Endothelial cell of umbilical vein (primary cell): ENCODE results near the gene PLA2G4B. TPM values are rescaled to one million over a fixed set of nuclear protein-coding genes. Genes with fewer than 3 reads are reported as not detected.
"Not testable (repeated sequence)": the region's sequence is repeated elsewhere in the genome, so short reads cannot be mapped to it uniquely, and the experiment has no call there.

Experiments
- BruUV-seq: library from RNA; stranded (reverse); fragments of 400-500 nt; replicated peaks from 2 replicates; lab custom pipeline; 2021; lab: Mats Ljungman, UMichigan
- CTCF ChIA-PET: fragments of 300-600, 350-600 bp; sonication (Branson Sonifier 250); formaldehyde crosslinking; loops from one replicate; lab custom pipeline; 2021; ENCODE audit warnings: antibody characterized with exemption, inconsistent platforms; lab: Charles Lee
- POLR2A ChIA-PET: fragments of 300-600, 350-600 bp; sonication (Branson Sonifier 250); formaldehyde crosslinking; loops from one replicate; lab custom pipeline; 2021; ENCODE audit warnings: antibody characterized with exemption, inconsistent platforms; lab: Charles Lee
- DNase-seq: peaks from one replicate; pipeline ENCODE4 v3.0.0-alpha.2; 2011; ENCODE audit warnings: low read depth, low spot score
- FAIRE-seq: peaks from 2 replicates; lab custom pipeline; 2011; peaks lifted over from hg19 to GRCh38; lab: Jason Lieb, UNC
- H2AFZ ChIP-seq: 2 replicates; pipeline ENCODE4 v1.6.0; 2012; ENCODE audit warnings: low read depth, low read length, control low read depth, inconsistent platforms
- H3K27ac ChIP-seq: 2 replicates; pipeline ENCODE4 v1.5.1; 2011; ENCODE audit warnings: low read depth, mild to moderate bottlenecking, control low read depth, low read length, moderate library complexity; ENCODE audit not compliant: insufficient read depth
- H3K27me3 ChIP-seq, 2 experiments: 2 replicates each; pipeline versions ENCODE4 v1.6.0 to v1.6.1; 2011; ENCODE audit warnings: low read length in 2 of 2, mixed read lengths in 1 of 2; ENCODE audit not compliant: control insufficient read depth in 2 of 2, insufficient read depth in 2 of 2
- H3K36me3 ChIP-seq, 2 experiments: 2 replicates in 1 of 2; 3 replicates in 1 of 2; pipeline ENCODE4 v1.5.1; 2011; ENCODE audit warnings: low read length in 2 of 2, mild to moderate bottlenecking in 1 of 2, moderate library complexity in 1 of 2; ENCODE audit not compliant: control insufficient read depth in 2 of 2, insufficient read depth in 2 of 2; ENCODE audit errors: extremely low read depth in 1 of 2
- H3K4me1 ChIP-seq: 3 replicates; pipeline ENCODE4 v1.5.1; 2011; ENCODE audit warnings: mild to moderate bottlenecking, low read length; ENCODE audit not compliant: control insufficient read depth, insufficient read depth; ENCODE audit errors: extremely low read depth
- H3K4me2 ChIP-seq: 2 replicates; pipeline ENCODE4 v1.6.1; 2011; ENCODE audit warnings: low read length, control low read depth, mixed read lengths; ENCODE audit not compliant: insufficient read depth
- H3K4me3 ChIP-seq, 3 experiments: fragments of 200-600 bp in 1 of 3; sonication (generic), shearing (Covaris generic) in 1 of 3; replicated peaks in 1 of 3; 2 replicates each; pipeline ENCODE4 v1.5.1; 2011 to 2016; ENCODE audit warnings: control low read depth in 3 of 3, low read length in 3 of 3, mild to moderate bottlenecking in 2 of 3, inconsistent platforms in 1 of 3, low read depth in 1 of 3, moderate library complexity in 1 of 3; ENCODE audit not compliant: insufficient read depth in 1 of 3
- H3K79me2 ChIP-seq: 2 replicates; pipeline ENCODE4 v1.6.0; 2012; ENCODE audit warnings: low read length, inconsistent platforms; ENCODE audit not compliant: control insufficient read depth, insufficient read depth
- H3K9ac ChIP-seq: replicated peaks from 2 replicates; pipeline ENCODE3; 2011; ENCODE audit warnings: low read length, control low read depth; ENCODE audit not compliant: insufficient read depth; ENCODE audit errors: extremely low read depth
- H3K9me1 ChIP-seq: replicated peaks from 3 replicates; pipeline ENCODE4 v1.6.0; 2011; ENCODE audit warnings: mild to moderate bottlenecking, low read length; ENCODE audit not compliant: control insufficient read depth, insufficient read depth; ENCODE audit errors: extremely low read depth
- H3K9me3 ChIP-seq: replicated peaks from 2 replicates; pipeline ENCODE4 v1.5.1; 2012; ENCODE audit warnings: low read length, inconsistent platforms; ENCODE audit not compliant: control insufficient read depth, insufficient read depth
- H4K20me1 ChIP-seq: replicated peaks from 2 replicates; pipeline ENCODE3; 2011; ENCODE audit warnings: mild to moderate bottlenecking, low read length; ENCODE audit not compliant: control insufficient read depth, insufficient read depth; ENCODE audit errors: extremely low read depth
- CTCF ChIP-seq, 2 donors: IDR thresholded peaks; 1 replicate in 1 of 2; 2 replicates in 1 of 2; pipeline ENCODE4 v1.5.1; 2011; ENCODE audit warnings: low read length in 2 of 2, mild to moderate bottlenecking in 2 of 2, moderate library complexity in 2 of 2, control low read depth in 1 of 2, inconsistent platforms in 1 of 2, low read depth in 1 of 2; ENCODE audit not compliant: insufficient read depth in 1 of 2; ENCODE audit errors: extremely low read depth in 1 of 2
- EZH2 ChIP-seq: IDR thresholded peaks from 2 replicates; pipeline ENCODE4 v1.6.1; 2012; ENCODE audit warnings: borderline replicate concordance, low read depth, mild to moderate bottlenecking, moderate library complexity, low read length, inconsistent platforms; ENCODE audit not compliant: severe bottlenecking
- FOS ChIP-seq: IDR thresholded peaks from 2 replicates; pipeline ENCODE4 v1.6.1; 2011; ENCODE audit warnings: mild to moderate bottlenecking, low read length, moderate library complexity, borderline replicate concordance; ENCODE audit not compliant: insufficient read depth
- GATA2 ChIP-seq: IDR thresholded peaks from 2 replicates; pipeline ENCODE4 v1.7.0; 2011; ENCODE audit warnings: low read depth, mild to moderate bottlenecking, moderate library complexity, mixed read lengths, low read length; ENCODE audit not compliant: insufficient read length, insufficient read depth
- JUN ChIP-seq: IDR thresholded peaks from 2 replicates; pipeline ENCODE4 v1.6.1; 2011; ENCODE audit warnings: borderline replicate concordance, low read depth; ENCODE audit not compliant: insufficient read length, insufficient read depth
- MAX ChIP-seq: IDR thresholded peaks from 2 replicates; pipeline ENCODE4 v1.6.1; 2011; ENCODE audit not compliant: insufficient read depth, insufficient read length
- MYC ChIP-seq: IDR thresholded peaks from one replicate; pipeline ENCODE4 v1.6.1; 2011; ENCODE audit warnings: mild to moderate bottlenecking, low read depth, low read length
- POLR2A ChIP-seq: IDR thresholded peaks from 2 replicates; pipeline ENCODE4 v1.6.1; 2012; ENCODE audit warnings: low read depth, mild to moderate bottlenecking, control low read depth, low read length
- POLR2AphosphoS5 ChIP-seq: IDR thresholded peaks from 2 replicates; pipeline ENCODE4 v1.6.1; 2012; ENCODE audit warnings: low read depth, mild to moderate bottlenecking, control low read depth, low read length, moderate library complexity; ENCODE audit not compliant: insufficient read depth
- dilution Hi-C: fragments of 300-500 bp; cut with MboI; formaldehyde crosslinking; loops from one replicate; pipeline ENCODE4 v1.15.0; 2019; ENCODE audit warnings: low sequenced_read_pairs; ENCODE audit not compliant: extremely low pct_ligation_motif_present
- intact Hi-C: fragments of 100-400 bp; cut with micrococcal nuclease; formaldehyde crosslinking; loops from one replicate; pipeline ENCODE4 v1.10.0; 2022
- polyA plus RNA-seq, 4 experiments: library from polyadenylated mRNA; depleted of rRNA in 3 of 4; stranded (reverse) in 3 of 4; unstranded in 1 of 4; fragments of >200 nt; gene quantifications; 2 replicates each; pipeline versions ENCODE4 v1.2.1 to v1.2.3, GENCODE V29; 2011 to 2012; ENCODE audit warnings: missing spikeins in 1 of 4
- total RNA-seq: library from RNA; stranded (reverse); gene quantifications from 2 replicates; pipeline ENCODE4 v1.2.3, GENCODE V29; 2021

Gene PLA2G4B
- total and polyA plus RNA-seq, 2 donors (not counting 3 experiments of a cell fraction or from before 2014, with no cell fraction given) = 4.0 to 7.9 TPM

DNA sequence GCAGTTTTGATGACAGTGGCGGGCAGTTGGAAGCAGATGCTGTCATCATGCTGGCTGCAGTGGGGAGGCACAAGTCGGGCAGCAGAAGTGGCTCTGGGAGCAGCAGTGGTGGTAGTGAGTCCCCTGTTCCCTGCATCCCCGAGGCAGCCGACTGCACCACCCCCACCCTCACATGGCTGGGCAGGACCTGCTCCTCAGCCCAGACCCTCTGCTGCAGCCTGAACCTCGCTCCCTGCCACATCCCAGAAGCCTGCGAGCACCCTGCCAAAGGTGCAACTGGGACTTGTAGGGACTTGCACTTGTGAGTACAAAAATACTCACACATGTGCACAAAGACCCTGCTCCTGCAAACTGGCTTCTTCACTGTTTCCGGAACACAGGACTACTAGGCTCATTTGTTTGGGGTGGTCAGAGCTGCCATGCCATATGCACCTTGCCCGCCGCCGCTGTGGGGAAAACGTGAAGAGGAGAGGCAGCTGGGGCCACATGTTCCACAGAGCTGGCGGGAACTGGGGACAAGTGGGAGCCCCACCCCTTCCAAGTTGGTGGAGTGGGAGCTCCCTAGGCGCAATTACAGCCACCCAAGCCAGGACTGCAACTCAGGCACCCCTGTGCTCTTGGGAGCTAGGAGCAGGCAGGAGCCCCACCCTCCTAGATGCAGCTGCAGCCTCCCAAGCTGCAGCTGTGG, 8.5 kb upstream of the PLA2G4B start:
- no peaks in the 10 kb centered on the region for H3K79me2 ChIP-seq
- no peaks in the 10 kb centered on the region for H4K20me1 ChIP-seq
- H3K9me3 ChIP-seq = no peaks in the 10 kb centered on the region
- POLR2A ChIA-PET = no interaction called here
- TF ChIP-seq EZH2 (no peak), POLR2A (no peak), FOS (no peak), CTCF (IDR thresholded peaks at IDR 0.05; ENCODE audit: extremely low read depth in 1 of 2, insufficient read depth in 1 of 2, low read depth in 1 of 2, low read length in 2 of 2) (no peak), MYC (no peak), MAX (no peak), POLR2AphosphoS5 (no peak), JUN (no peak), GATA2 (no peak)
- no peaks in the 10 kb centered on the region for H3K9me1 ChIP-seq
- H3K4me3 ChIP-seq = no peak overlapping the region
- H3K36me3 ChIP-seq = peaks cover 0 to 8% of the 10 kb centered on the region in 2 experiments
- no peak overlapping the region for H3K9ac ChIP-seq
- no peak overlapping the region for H3K4me2 ChIP-seq
- intact Hi-C loops (loop anchor here (5.0 kb wide), 1 partner anchor 62 kb away; the partner anchor contains the start of gene SPTBN5), dilution Hi-C loops (no loop called here)
- no TSS peak for BruUV-seq
- H2AFZ ChIP-seq = no peak overlapping the region
- peaks cover 10% of the 10 kb centered on the region for H3K4me1 ChIP-seq
- DNase-seq (no peak), FAIRE-seq (no peak)
- no peak overlapping the region for H3K27ac ChIP-seq
- no peaks in the 10 kb centered on the region for H3K27me3 ChIP-seq
- CTCF ChIA-PET = no interaction called here

DNA sequence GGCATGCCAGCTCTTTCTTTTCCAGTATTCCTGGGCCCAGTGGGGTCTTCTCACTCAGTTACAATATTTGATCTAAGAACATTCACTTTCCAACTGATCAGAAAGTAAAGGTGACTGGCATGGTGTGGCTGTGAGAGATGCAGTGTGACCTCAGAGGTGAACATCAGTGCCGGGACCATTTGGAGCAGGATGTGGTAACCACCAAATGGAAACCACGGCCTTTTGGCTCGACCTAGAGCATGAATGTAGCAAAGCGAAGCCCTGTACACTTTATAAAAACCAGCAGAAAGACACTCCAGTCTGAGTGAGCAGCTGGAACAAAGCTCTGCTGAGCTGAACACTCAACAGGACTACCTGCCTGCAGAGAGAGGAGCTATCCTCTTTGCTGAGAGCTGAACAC, 7.4 kb upstream of the PLA2G4B start:
- H3K4me3 ChIP-seq, H3K27me3 ChIP-seq, H3K9me3 ChIP-seq, POLR2A ChIA-PET, BruUV-seq, H3K36me3 ChIP-seq, H2AFZ ChIP-seq, H4K20me1 ChIP-seq, dilution Hi-C loops, H3K79me2 ChIP-seq, H3K9ac ChIP-seq, intact Hi-C loops, H3K9me1 ChIP-seq, H3K27ac ChIP-seq, H3K4me2 ChIP-seq, DNase-seq, FAIRE-seq: not testable (repeated sequence)
- H3K4me1 ChIP-seq = peaks cover 10% of the 10 kb centered on the region
- CTCF ChIA-PET = interaction anchor here (1.5 to 1.8 kb wide), 3 partner anchors 20 to 73 kb away, joined by 4 to 6 read pairs (median 6); partner anchors contain the start of gene MAPKBP1
